ENCODE results near the gene OBSL1.

DNA sequence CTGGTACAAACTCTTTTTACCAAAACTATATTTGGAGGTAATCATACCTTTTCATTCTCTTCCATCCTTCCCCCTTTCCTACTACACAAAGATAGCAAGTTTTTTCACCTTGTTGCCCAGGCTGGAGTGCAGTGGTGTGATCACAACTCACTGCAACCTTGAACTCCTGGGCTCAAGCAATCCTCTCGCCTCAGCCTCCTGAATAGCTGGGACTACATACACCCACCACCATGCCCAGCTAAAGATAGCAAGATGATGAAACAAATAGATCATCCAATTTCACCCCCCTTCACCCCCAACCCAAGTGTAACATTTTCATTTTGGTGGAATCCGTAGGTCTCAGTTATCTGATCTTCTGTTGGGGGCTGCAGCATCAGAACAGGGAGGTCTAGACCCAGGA lies 21.8 kb upstream of the OBSL1 start:
- TF ChIP-seq CTCF (IDR thresholded peaks at IDR 0.05) (no peak), POLR2A (IDR thresholded peaks at IDR 0.05) (no peak)
